HepG2 (cell line): ENCODE results near the gene GNG7.

Experiments used
- CTCF ChIP-seq: sonication (generic); formaldehyde crosslinking; IDR thresholded peaks from 2 replicates; pipeline ENCODE4 v1.5.0; 2020; ENCODE audit warnings: mild to moderate bottlenecking, missing genetic modification reagents, moderate library complexity
- EP300 ChIP-seq, 3 experiments: sonication (generic) in 1 of 3; formaldehyde crosslinking in 1 of 3; IDR thresholded peaks; 2 replicates each; pipeline versions ENCODE4 v1.5.1 to v1.6.1; 2011 to 2020; ENCODE audit warnings: low read depth in 2 of 3, low read length in 2 of 3, borderline replicate concordance in 1 of 3, improper control_type of control experiment in 1 of 3, mild to moderate bottlenecking in 1 of 3, missing genetic modification reagents in 1 of 3, moderate library complexity in 1 of 3
- KDM1A ChIP-seq: IDR thresholded peaks from 2 replicates; pipeline ENCODE4 v1.6.1; 2016; ENCODE audit warnings: missing compliant biosample characterization
- NFKB2 ChIP-seq: sonication (generic); formaldehyde crosslinking; IDR thresholded peaks from 2 replicates; pipeline ENCODE4 v1.4.0; 2020; ENCODE audit warnings: missing genetic modification reagents, borderline replicate concordance
- ZBTB8A ChIP-seq: sonication (generic); formaldehyde crosslinking; IDR thresholded peaks from 2 replicates; pipeline ENCODE4 v1.4.0; 2020; ENCODE audit warnings: mild to moderate bottlenecking, low read depth, missing genetic modification reagents, borderline replicate concordance
- ZNF335 ChIP-seq: sonication (generic); formaldehyde crosslinking; IDR thresholded peaks from 2 replicates; pipeline ENCODE4 v1.4.0; 2020; ENCODE audit warnings: missing genetic modification reagents
- TF ChIP-seq, protein P1 (sequence below), 2 experiments: sonication (generic) in 1 of 2; formaldehyde crosslinking in 1 of 2; IDR thresholded peaks; 2 replicates each; pipeline versions ENCODE4 v1.5.1 to v1.6.1; 2011 to 2020; ENCODE audit warnings: borderline replicate concordance in 1 of 2, low read depth in 1 of 2, low read length in 1 of 2, mild to moderate bottlenecking in 1 of 2, missing genetic modification reagents in 1 of 2, moderate library complexity in 1 of 2

GRCh38 chr19:2540646-2541454, 161.6 kb downstream of the GNG7 start:
- TF ChIP-seq NFKB2 (CRISPR knock-in tag) (peak; percentile 54; the same call in 1 of the 2 replicates), EP300 (IDR thresholded peaks at IDR 0.05; ENCODE audit: low read depth in 2 of 2, low read length in 2 of 2) (peak; percentile 55 to 63; a peak in 1 of 4 replicates), EP300 (CRISPR knock-in tag; IDR thresholded peaks at IDR 0.05; ENCODE audit: borderline replicate concordance) (peak; percentile 72; the same call in 1 of the 2 replicates), KDM1A (CRISPR knock-in tag) (no peak), ZNF335 (peak; percentile 42; the same call in 1 of the 2 replicates), CTCF (CRISPR knock-in tag) (peak; percentile 51), ZBTB8A (CRISPR knock-in tag) (no peak)
- TF ChIP-seq, protein P1, sequence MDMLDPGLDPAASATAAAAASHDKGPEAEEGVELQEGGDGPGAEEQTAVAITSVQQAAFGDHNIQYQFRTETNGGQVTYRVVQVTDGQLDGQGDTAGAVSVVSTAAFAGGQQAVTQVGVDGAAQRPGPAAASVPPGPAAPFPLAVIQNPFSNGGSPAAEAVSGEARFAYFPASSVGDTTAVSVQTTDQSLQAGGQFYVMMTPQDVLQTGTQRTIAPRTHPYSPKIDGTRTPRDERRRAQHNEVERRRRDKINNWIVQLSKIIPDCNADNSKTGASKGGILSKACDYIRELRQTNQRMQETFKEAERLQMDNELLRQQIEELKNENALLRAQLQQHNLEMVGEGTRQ (IDR thresholded peaks at IDR 0.05; ENCODE audit: low read depth, low read length): no peak
- TF ChIP-seq, protein P1 (CRISPR knock-in tag; IDR thresholded peaks at IDR 0.05; ENCODE audit: borderline replicate concordance): no peak
